H9 (cell line): ENCODE measurements around the gene LTBP2. TPM values are rescaled to one million over a fixed set of nuclear protein-coding genes. Genes with fewer than 3 reads are reported as not detected.

Experiments used
- DNase-seq: peaks from one replicate; pipeline ENCODE4 v3.0.0-alpha.2; 2017
- H2AFZ ChIP-seq: one replicate; pipeline ENCODE4 v1.6.1; 2013; ENCODE audit warnings: mild to moderate bottlenecking, low read length, control low read depth, moderate library complexity
- H2AK5ac ChIP-seq: 2 replicates; pipeline ENCODE4 v1.6.1; 2013; ENCODE audit warnings: low read length, control low read depth, mixed read lengths; ENCODE audit not compliant: insufficient read length
- H2BK120ac ChIP-seq: one replicate; pipeline ENCODE4 v1.6.1; 2013; ENCODE audit warnings: low read depth, mild to moderate bottlenecking, low read length, control low read depth, inconsistent platforms; ENCODE audit not compliant: poor library complexity, severe bottlenecking
- H2BK12ac ChIP-seq: 2 replicates; pipeline ENCODE4 v1.6.1; 2013; ENCODE audit warnings: low read length, control low read depth, mixed read lengths, low read depth; ENCODE audit not compliant: insufficient read length
- H2BK15ac ChIP-seq: 2 replicates; pipeline ENCODE4 v1.6.1; 2013; ENCODE audit warnings: low read depth, low read length, control low read depth
- H2BK20ac ChIP-seq: one replicate; pipeline ENCODE4 v1.6.1; 2013; ENCODE audit warnings: low read depth, mild to moderate bottlenecking, low read length, control low read depth, inconsistent platforms; ENCODE audit not compliant: poor library complexity, severe bottlenecking
- H2BK5ac ChIP-seq: 2 replicates; pipeline ENCODE4 v1.6.1; 2013; ENCODE audit warnings: low read length, control low read depth, mixed read lengths; ENCODE audit not compliant: insufficient read length
- H3K14ac ChIP-seq: 2 replicates; pipeline ENCODE4 v1.6.1; 2013; ENCODE audit warnings: low read length, control low read depth; ENCODE audit not compliant: insufficient read depth
- H3K18ac ChIP-seq: 2 replicates; pipeline ENCODE4 v1.6.1; 2013; ENCODE audit warnings: low read depth, mild to moderate bottlenecking, mixed read lengths, low read length, control low read depth; ENCODE audit not compliant: insufficient read length
- H3K23ac ChIP-seq: 2 replicates; pipeline ENCODE4 v1.6.1; 2013; ENCODE audit warnings: low read length, control low read depth, mixed read lengths, low read depth; ENCODE audit not compliant: insufficient read length
- H3K23me2 ChIP-seq: 2 replicates; pipeline ENCODE4 v1.6.1; 2013; ENCODE audit warnings: low read depth, mild to moderate bottlenecking, mixed read lengths, low read length, control low read depth; ENCODE audit not compliant: insufficient read length, poor library complexity, severe bottlenecking
- H3K27ac ChIP-seq: 2 replicates; pipeline ENCODE4 v1.5.1; 2013; ENCODE audit warnings: low read length, control low read depth, mixed read lengths, low read depth; ENCODE audit not compliant: insufficient read length
- H3K27me3 ChIP-seq: 2 replicates; pipeline ENCODE4 v1.6.1; 2013; ENCODE audit warnings: low read length, control low read depth, inconsistent platforms; ENCODE audit not compliant: insufficient read depth
- H3K4ac ChIP-seq: 2 replicates; pipeline ENCODE4 v1.6.1; 2013; ENCODE audit warnings: low read depth, mild to moderate bottlenecking, control low read depth, inconsistent platforms, low read length, moderate library complexity
- H3K4me1 ChIP-seq: 2 replicates; pipeline ENCODE4 v1.6.1; 2013; ENCODE audit warnings: low read length, control low read depth, inconsistent platforms; ENCODE audit not compliant: insufficient read depth
- H3K4me2 ChIP-seq: 2 replicates; pipeline ENCODE4 v1.6.1; 2013; ENCODE audit warnings: low read length, control low read depth, mixed read lengths; ENCODE audit not compliant: insufficient read length, insufficient read depth
- H3K56ac ChIP-seq: 2 replicates; pipeline ENCODE4 v1.6.1; 2013; ENCODE audit warnings: low read depth, mild to moderate bottlenecking, mixed read lengths, low read length, control low read depth; ENCODE audit not compliant: insufficient read length
- H3K79me1 ChIP-seq: 2 replicates; pipeline ENCODE4 v1.6.1; 2013; ENCODE audit warnings: low read depth, mild to moderate bottlenecking, moderate library complexity, low read length, control low read depth, inconsistent platforms; ENCODE audit not compliant: insufficient read depth, poor library complexity, severe bottlenecking
- H3K79me2 ChIP-seq: 2 replicates; pipeline ENCODE4 v1.6.1; 2013; ENCODE audit warnings: low read length, control low read depth, inconsistent platforms; ENCODE audit not compliant: insufficient read depth
- H3K9ac ChIP-seq: 2 replicates; pipeline ENCODE4 v1.6.1; 2013; ENCODE audit warnings: low read length, control low read depth, mixed read lengths; ENCODE audit not compliant: insufficient read length; ENCODE audit errors: extremely low read depth
- H3K9me3 ChIP-seq: one replicate; pipeline ENCODE4 v1.6.1; 2013; ENCODE audit warnings: low read depth, low read length, inconsistent platforms; ENCODE audit not compliant: control insufficient read depth
- H3T11ph ChIP-seq: one replicate; pipeline ENCODE4 v1.6.1; 2013; ENCODE audit warnings: mild to moderate bottlenecking, low read length, control low read depth, inconsistent platforms
- H4K20me1 ChIP-seq: one replicate; pipeline ENCODE4 v1.6.1; 2013; ENCODE audit not compliant: control insufficient read depth, insufficient read length, insufficient read depth
- H4K5ac ChIP-seq: 2 replicates; pipeline ENCODE4 v1.6.1; 2013; ENCODE audit warnings: low read depth, mild to moderate bottlenecking, mixed read lengths, low read length, control low read depth; ENCODE audit not compliant: insufficient read length
- H4K8ac ChIP-seq: replicated peaks from 2 replicates; pipeline ENCODE4 v1.6.1; 2013; ENCODE audit warnings: low read length, control low read depth, mixed read lengths, low read depth; ENCODE audit not compliant: insufficient read length
- H4K91ac ChIP-seq: 2 replicates; pipeline ENCODE4 v1.6.1; 2013; ENCODE audit warnings: low read depth, mild to moderate bottlenecking, moderate library complexity, mixed read lengths, low read length, control low read depth; ENCODE audit not compliant: insufficient read length
- H3K27ac Mint-ChIP-seq, 3 experiments: 2 replicates in 2 of 3; 3 replicates in 1 of 3; pipeline ENCODE4 v1.8.0; 2020 to 2021; ENCODE audit warnings: mixed read lengths in 3 of 3, mild to moderate bottlenecking in 1 of 3, moderate library complexity in 1 of 3
- H3K27me3 Mint-ChIP-seq: 2 replicates; pipeline ENCODE4 v1.8.0; 2021; ENCODE audit warnings: low read depth, mild to moderate bottlenecking, moderate library complexity, mixed read lengths
- H3K36me3 Mint-ChIP-seq, 3 experiments: 2 replicates in 2 of 3; 3 replicates in 1 of 3; pipeline ENCODE4 v1.8.0; 2020 to 2021; ENCODE audit warnings: low read depth in 3 of 3, mixed read lengths in 3 of 3; ENCODE audit not compliant: insufficient read depth in 1 of 3
- H3K4me1 Mint-ChIP-seq, 2 experiments: 2 replicates each; pipeline ENCODE4 v1.8.0; 2020; ENCODE audit warnings: mixed read lengths in 2 of 2
- H3K4me3 Mint-ChIP-seq, 2 experiments: 2 replicates in 1 of 2; 3 replicates in 1 of 2; pipeline ENCODE4 v1.8.0; 2020 to 2021; ENCODE audit warnings: mild to moderate bottlenecking in 2 of 2, mixed read lengths in 2 of 2, moderate library complexity in 1 of 2
- H3K9me3 Mint-ChIP-seq, 2 experiments: 2 replicates in 1 of 2; 3 replicates in 1 of 2; pipeline ENCODE4 v1.8.0; 2020; ENCODE audit warnings: mild to moderate bottlenecking in 2 of 2, mixed read lengths in 2 of 2, moderate library complexity in 1 of 2
- CTCF ChIP-seq: fragments of 200-600 bp; sonication (generic); conservative IDR thresholded peaks from 3 replicates; pipeline ENCODE4 v1.8.0; 2021; ENCODE audit warnings: antibody characterized with exemption, mild to moderate bottlenecking
- WGBS: extraction: QIAGEN DNeasy Blood & Tissue Kit; methylation state at CpG from one replicate; pipeline ENCODE4 v1.1.7; 2013; ENCODE audit warnings: missing lambda C conversion rate, low lambda C conversion rate, mixed read lengths; ENCODE audit not compliant: insufficient read length; ENCODE audit errors: extremely low coverage; 5-methylcytosine and 5-hydroxymethylcytosine counted together
- total RNA-seq: library from RNA; stranded (reverse); gene quantifications from 2 replicates; pipeline ENCODE4 v1.2.1, GENCODE V29; 2021

Gene LTBP2
- total RNA-seq, 1 experiment from 2014 or later = 0.77 TPM

GRCh38 chr14:74505831-74506230 is 106.2 kb downstream of the LTBP2 start:
- H3K27me3 Mint-ChIP-seq = peaks cover 16% of the 10 kb centered on the region
- H3K4me3 Mint-ChIP-seq = no peak overlapping the region
- peak overlapping the region in 1 of 3 experiments; percentile 44; a peak in 1 of 7 replicates for H3K27ac Mint-ChIP-seq
- Histone ChIP-seq H3T11ph (no peak overlapping the region), H3K27me3 (no peaks in the 10 kb centered on the region), H2BK120ac (no peak overlapping the region), H2BK15ac (no peak overlapping the region), H3K18ac (no peak overlapping the region), H4K20me1 (no peaks in the 10 kb centered on the region), H3K56ac (no peak overlapping the region), H2AK5ac (no peak overlapping the region), H3K79me2 (no peaks in the 10 kb centered on the region), H3K27ac (no peak overlapping the region), H3K4me2 (no peak overlapping the region), H2BK20ac (no peak overlapping the region), H4K8ac (no peak overlapping the region), H3K23me2 (no peaks in the 10 kb centered on the region), H3K4me1 (peaks cover 5% of the 10 kb centered on the region; the same call in 1 of the 2 replicates), H3K9ac (no peak overlapping the region), H3K14ac (no peak overlapping the region; the same call in 1 of the 2 replicates), H4K91ac (no peak overlapping the region), H2BK5ac (no peak overlapping the region), H3K4ac (no peak overlapping the region), H3K9me3 (no peaks in the 10 kb centered on the region), H2BK12ac (no peak overlapping the region), H3K23ac (no peak overlapping the region), H2AFZ (no peak overlapping the region), H4K5ac (no peak overlapping the region), H3K79me1 (no peaks in the 10 kb centered on the region)
- H3K36me3 Mint-ChIP-seq = no peaks in the 10 kb centered on the region; a peak in 1 of 7 replicates
- peaks cover 38% of the 10 kb centered on the region in 2 experiments for H3K4me1 Mint-ChIP-seq
- no peak for DNase-seq
- WGBS = no CpG with 5 or more reads among the region's 17 CpGs
- H3K9me3 Mint-ChIP-seq = no peaks in the 10 kb centered on the region
- TF ChIP-seq CTCF = no peak
